Stimulated activated CD8-positive, alpha-beta memory T cell treated with anti-CD3 and anti-CD28 coated beads, Interleukin-7, amount 100 ng/mL, for 48 hours (primary cell): ENCODE results near the gene HDAC4.

ENCODE experiments used
- DNase-seq, 2 donors: peaks; one replicate each; pipeline ENCODE4 v3.0.0-alpha.2; 2020; ENCODE audit warnings: low read depth in 1 of 2; ENCODE audit errors: extremely low read depth in 1 of 2

The HDAC4 gene

DNA sequence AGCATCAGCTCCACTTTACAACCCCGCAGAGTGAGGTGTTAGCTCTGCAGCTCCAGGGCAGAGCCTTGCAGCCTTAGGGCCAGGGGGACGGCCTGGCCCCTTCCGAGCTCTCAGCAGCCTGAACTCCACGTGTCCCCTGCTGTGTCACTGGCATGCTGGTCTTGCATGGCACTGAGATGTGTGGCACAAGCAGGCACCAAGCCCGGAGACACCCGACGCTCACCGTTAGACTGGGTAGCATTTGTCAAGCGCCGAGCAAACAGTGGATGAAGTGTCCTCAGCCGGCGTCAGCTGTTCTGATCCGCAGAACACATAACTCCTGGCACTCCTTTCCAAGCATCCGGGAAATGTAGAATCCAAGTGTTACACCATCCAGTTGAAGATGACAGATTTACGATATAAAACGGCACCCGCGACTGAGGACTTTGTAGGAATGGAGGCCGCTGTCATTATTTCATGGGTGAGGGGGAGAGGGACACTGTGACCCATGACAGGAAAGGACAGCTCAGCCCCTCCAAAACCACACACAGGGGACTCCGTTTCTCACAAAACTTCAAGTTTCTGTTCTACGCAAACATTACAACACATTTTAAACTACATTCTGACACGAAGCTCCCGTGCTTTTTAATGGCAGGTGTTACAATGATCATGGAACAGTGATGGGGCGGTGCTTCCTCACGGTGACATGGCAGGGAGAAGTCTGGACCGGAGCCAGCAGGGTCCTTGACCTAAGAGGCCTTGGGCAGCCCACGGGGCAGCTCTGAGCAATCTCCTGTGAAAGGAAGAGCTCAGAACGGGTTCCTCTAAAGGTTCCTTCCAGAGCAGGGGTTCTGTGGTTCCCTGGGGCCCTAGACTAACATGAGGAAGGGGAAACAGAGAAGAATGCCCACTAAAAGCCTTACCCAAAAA is 89.4 kb downstream of the HDAC4 start:
- no peak for DNase-seq

- DNase-seq = no peak
Measured at GRCh38 chr2:239310401-239311061, 90.3 kb downstream of the HDAC4 start.

- no peak for DNase-seq
Measured at GRCh38 chr2:239309398-239310245, 91.2 kb downstream of the HDAC4 start.

DNA sequence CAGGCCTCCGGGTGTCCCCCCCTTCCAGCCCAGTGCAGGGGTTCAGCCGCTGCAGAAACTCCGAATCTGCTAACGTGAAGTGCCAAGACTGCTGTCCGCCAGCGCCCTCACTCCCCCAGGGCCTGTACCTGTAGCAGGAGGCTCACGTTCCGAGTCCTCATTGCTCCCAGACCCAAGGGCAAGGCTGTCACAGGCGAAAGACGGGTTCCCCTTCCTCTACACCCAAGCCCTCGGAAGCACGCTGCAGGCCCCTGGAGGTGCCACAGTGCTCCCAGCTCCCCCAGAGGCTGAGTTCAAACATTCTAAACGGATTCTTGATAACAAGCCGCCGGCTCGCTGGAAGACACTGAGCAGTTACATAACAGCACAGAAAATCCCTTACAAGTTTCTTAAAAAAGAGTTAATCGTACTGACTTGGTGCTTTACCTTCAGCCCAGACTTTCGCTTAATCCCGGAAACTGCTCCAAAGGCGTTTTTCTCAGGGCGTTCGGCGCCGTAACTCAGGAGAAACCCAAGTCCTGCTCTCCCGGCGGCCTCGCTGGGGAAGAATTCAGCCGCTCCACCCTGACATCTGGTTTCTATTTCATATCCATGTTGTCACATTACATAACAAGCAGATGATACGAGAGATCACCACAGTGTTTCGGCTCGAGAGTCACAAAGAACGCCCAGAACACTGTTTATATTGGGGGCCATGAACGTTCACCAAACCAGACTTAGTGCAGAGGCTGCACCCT is 92.0 kb downstream of the HDAC4 start:
- no peak for DNase-seq

DNA sequence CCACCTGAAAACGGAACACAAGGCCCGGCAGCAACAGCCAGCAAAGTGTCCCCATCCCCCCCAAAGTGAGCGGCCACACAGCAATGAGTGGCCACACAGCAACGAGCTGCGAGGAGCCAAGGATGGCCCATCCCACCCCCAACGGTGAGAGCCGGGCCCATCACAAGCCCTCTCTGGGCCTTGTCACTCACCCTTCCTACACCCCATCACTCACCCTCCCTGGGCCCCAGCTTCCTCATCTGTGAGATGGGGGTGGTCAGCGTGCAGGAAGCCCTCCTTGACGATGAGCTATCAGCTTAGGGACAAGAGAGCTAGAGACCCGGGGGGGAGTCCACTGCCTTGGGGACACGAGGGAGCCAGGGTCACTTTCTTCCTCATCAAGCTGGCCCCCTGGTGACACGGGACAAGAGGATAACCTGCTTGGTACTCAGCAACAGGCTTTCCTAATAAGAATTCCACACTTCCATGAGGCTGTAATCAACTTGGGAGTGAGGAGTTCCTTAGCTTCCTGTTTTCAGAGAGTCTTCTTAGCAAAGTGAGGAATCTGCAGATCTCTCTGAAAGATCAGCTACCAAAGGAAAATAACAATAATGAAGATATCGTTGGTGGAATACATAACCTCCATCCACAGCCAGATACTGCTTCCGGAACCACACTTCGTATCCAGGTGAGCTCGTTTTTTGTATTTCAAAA is 92.8 kb downstream of the HDAC4 start:
- no peak for DNase-seq

DNA sequence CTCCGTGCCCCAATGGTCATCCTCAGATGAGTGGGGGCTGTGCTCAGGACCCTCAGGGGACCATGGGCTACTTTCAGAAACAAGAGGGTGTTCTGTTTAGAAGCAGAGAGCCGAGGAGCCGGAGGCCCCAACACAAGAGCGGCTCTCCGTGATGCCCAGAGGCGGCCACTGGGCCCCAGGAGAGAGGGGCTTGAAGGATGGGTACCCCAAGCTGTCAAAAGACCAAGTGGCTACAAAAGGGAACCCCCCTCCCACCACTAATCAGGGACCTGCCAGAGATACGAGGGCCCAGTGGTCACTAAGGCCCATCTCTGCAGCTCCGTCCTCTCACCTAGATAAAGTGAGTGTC is 93.6 kb downstream of the HDAC4 start:
- no peak for DNase-seq

GRCh38 chr2:239306274-239307220 is 94.3 kb downstream of the HDAC4 start:
- DNase-seq = no peak

DNA sequence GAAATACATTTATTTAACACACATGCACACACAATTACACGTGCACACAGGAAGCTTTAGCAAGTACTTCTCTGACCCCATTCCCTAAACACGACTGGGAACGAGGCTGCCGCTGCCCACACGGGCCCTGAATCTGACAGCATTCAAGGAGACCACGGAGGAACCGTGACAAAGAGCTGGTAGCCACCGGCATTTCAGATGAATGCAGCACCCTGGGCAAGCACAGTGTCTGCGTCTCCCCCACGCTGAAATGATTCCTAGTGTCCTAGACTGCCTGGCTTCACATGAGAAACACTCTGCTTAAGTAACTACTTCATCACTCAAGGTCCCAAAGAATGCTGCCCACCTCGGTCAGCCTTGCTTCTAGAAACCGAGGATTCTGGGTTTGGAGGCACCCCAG is 95.0 kb downstream of the HDAC4 start:
- no peak for DNase-seq

DNA sequence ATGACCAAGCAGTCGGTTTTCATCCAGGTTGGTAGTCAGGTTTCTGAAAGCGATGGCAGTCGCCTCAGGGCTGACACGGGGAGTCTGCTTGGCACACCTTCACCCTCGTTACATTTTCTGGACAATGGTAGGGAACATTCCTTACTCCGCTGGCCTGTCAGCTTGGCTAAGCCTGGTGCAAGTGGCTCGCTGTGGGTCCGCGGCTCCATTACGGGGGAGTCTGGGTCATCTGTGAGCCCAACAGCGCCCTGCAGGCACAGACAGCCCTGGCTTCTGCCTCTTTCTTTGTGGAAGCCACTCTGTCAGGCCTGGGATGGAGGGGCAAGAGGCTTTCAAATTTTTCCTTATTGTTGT is 95.6 kb downstream of the HDAC4 start:
- DNase-seq = no peak

- no peak for DNase-seq
Measured at GRCh38 chr2:239304533-239305221, 96.1 kb downstream of the HDAC4 start.

- DNase-seq = no peak
Measured at GRCh38 chr2:239303711-239304532, 96.9 kb downstream of the HDAC4 start.

- DNase-seq = no peak
Measured at GRCh38 chr2:239302808-239303557, 97.8 kb downstream of the HDAC4 start.

- DNase-seq = no peak
Measured at GRCh38 chr2:239302083-239302807, 98.6 kb downstream of the HDAC4 start.

GRCh38 chr2:239300871-239301735 is 99.7 kb downstream of the HDAC4 start:
- no peak for DNase-seq

DNA sequence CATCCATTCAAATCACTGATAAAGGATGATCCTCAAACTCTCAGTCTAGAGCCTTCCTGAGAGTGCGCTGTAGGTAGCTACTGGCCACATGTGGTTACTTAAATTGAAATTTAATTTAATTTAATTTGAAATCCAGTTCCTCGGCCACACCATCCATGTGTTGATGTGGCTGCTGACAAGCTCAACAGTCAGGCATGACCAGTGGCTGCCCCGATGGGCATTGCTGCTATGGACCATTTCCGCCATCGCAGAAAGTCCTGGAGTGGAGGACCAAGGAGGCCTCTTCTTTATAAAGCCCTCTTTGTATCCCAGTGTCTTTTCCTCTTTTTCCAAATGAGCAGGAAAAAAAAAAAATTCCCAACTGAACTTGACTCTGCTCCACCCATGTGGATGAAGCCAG is 100.6 kb downstream of the HDAC4 start:
- DNase-seq = no peak
